Spinal cord (tissue), 10 donors: ENCODE results near the gene MROH2A. TPM values are rescaled to one million over a fixed set of nuclear protein-coding genes. Genes with fewer than 3 reads are reported as not detected.
"Not testable (repeated sequence)": the region's sequence is repeated elsewhere in the genome, so short reads cannot be mapped to it uniquely, and the experiment has no call there.

Experiments
- DNase-seq, 6 donors: peaks; one replicate each; pipeline versions ENCODE4 v3.0.0 to v3.0.0-alpha.2; 2013 to 2015; ENCODE audit warnings: low spot score in 6 of 6, low read depth in 4 of 6
- H3K27ac ChIP-seq: one replicate; pipeline ENCODE4 v1.5.1; 2013; ENCODE audit warnings: low read depth, low read length, control low read depth
- H3K27me3 ChIP-seq: one replicate; pipeline ENCODE4 v1.6.1; 2013; ENCODE audit warnings: low read length; ENCODE audit not compliant: control insufficient read depth, insufficient read depth
- H3K36me3 ChIP-seq: one replicate; pipeline ENCODE4 v1.6.1; 2013; ENCODE audit warnings: low read length; ENCODE audit not compliant: control insufficient read depth, insufficient read depth
- H3K4me1 ChIP-seq: one replicate; pipeline ENCODE4 v1.6.1; 2013; ENCODE audit warnings: low read length; ENCODE audit not compliant: control insufficient read depth, insufficient read depth
- H3K4me3 ChIP-seq: one replicate; pipeline ENCODE4 v1.5.1; 2013; ENCODE audit warnings: low read depth, low read length, control low read depth
- H3K9me3 ChIP-seq: one replicate; pipeline ENCODE4 v1.6.1; 2013; ENCODE audit warnings: low read length; ENCODE audit not compliant: control insufficient read depth, insufficient read depth
- WGBS: methylation state at CpG from one replicate; pipeline ENCODE4 v1.1.5; 2013; ENCODE audit warnings: missing lambda C conversion rate; ENCODE audit not compliant: insufficient coverage; 5-methylcytosine and 5-hydroxymethylcytosine counted together
- long read RNA-seq, 4 donors: transcript quantifications; one replicate each; lab custom pipeline, GENCODE V29; 2026
- polyA plus RNA-seq, 2 donors: library from polyadenylated mRNA; unstranded; fragments of 120-200 nt; gene quantifications; one replicate each; pipeline ENCODE4 v1.2.1, GENCODE V29; 2013; ENCODE audit not compliant: insufficient read length in 2 of 2
- total RNA-seq, 2 donors: library from RNA; depleted of rRNA in 1 of 2; stranded (reverse); fragments of 120-200 nt in 1 of 2; fragments of >200 nt in 1 of 2; gene quantifications; one replicate each; pipeline versions ENCODE4 v1.2.3 to v1.2.4, GENCODE V29; 2013 to 2014
- donor health status: healthy.

MROH2A gene
- total RNA-seq (under 1 TPM in 1 of 2 donors, not detected in 1; under 0.01 TPM), polyA plus RNA-seq (under 1 TPM in 1 of 2 donors, not detected in 1; 0.12 TPM)
- long read RNA-seq, donor 1: 0 reads
- long read RNA-seq, donor 2: 0 reads
- long read RNA-seq, donor 3: 0 reads
- long read RNA-seq, donor 4: 0 reads

- WGBS: no CpG with 5 or more reads among the region's 2 CpGs
Observed at GRCh38 chr2:233778030-233778429, at the start of gene MROH2A. Gene MROH2A (plus strand): TSS chr2:233778330. CDS start chr2:233779359, 1,029 bp downstream.

GRCh38 chr2:233728723-233729301 lies 49.3 kb upstream of the MROH2A start, which contains the start of gene UGT1A3:
Gene UGT1A3 (plus strand): TSS chr2:233729042. CDS start chr2:233729127, 85 bp downstream.
- Histone ChIP-seq H3K9me3 (no peaks in the 10 kb centered on the region), H3K4me3 (no peak within 1 kb of the TSS), H3K4me1 (no peaks in the 10 kb centered on the region), H3K36me3 (no peaks in the 10 kb centered on the region), H3K27ac (no peak within 1 kb of the TSS), H3K27me3 (no peaks in the 10 kb centered on the region)
- 72% methylated on average over 8 of the region's 8 CpGs for WGBS
- no peak for DNase-seq

More at GRCh38 chr2:233778030-233778429, at the start of gene MROH2A:
- Histone ChIP-seq H3K9me3 (no peaks in the 10 kb centered on the region), H3K4me3 (no peak within 1 kb of the TSS), H3K27ac (no peak within 1 kb of the TSS), H3K4me1 (no peaks in the 10 kb centered on the region), H3K36me3 (no peaks in the 10 kb centered on the region), H3K27me3 (no peaks in the 10 kb centered on the region)
- no peak for DNase-seq

DNA sequence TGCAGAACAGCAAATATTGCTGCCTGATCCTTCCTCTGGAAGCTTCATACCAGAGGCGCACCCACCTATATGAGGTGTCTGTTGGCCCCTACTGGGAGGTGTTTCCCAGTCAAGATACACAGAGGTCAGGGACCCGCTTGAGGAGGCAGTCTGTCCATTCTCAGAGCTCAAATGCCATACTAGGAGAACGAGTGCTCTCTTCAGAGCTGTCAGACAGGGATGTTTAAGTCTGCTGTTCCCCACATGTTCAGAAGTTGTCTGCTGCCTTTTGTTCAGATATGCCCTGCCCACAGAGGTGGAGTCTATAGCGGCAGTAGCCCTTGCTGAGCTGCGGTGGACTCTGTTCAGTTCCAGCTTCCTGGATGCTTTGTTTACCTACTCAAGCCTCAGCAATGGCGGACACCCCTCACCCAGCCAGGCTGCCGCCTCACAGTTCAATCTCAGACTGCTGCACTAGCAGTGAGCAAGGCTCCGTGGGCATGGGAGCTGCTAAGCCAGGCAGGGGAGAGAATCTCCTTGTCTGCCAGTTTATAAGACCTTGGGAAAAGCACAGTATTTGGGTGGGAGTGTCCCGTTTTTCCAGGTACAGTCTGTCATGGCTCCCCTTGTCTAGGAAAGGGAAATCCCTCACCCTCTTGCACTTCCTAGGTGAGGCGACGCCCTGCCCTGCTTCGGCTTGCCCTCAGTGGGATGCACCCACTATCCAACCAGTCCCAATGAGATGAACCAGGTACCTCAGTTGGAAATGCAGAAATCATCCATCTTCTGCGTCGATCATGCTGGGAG lies 41.1 kb upstream of the MROH2A start:
- H3K4me3 ChIP-seq, H3K27ac ChIP-seq, H3K36me3 ChIP-seq, H3K4me1 ChIP-seq, H3K27me3 ChIP-seq, DNase-seq, H3K9me3 ChIP-seq: not testable (repeated sequence)
- WGBS: 90% methylated on average over 14 of the region's 14 CpGs

DNA sequence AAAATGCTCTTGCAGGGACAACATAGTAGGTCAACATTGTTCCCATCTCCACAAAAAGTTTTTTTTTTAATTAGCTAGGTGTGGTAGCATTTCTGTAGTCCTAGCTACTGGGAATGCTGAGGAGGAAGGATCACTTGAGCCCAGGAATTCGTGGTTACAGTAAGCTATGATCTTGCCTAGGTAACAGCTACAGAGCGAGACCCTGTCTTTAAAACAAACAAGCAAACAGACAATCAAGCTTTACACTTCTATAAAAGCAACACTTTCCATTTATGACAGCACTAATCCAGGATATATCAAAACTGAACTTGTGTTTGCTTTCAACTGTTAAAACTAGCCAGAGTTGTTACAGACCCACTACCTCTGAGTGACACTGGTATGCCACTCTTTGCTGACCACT lies 37.3 kb upstream of the MROH2A start:
- Histone ChIP-seq H3K4me1 (no peaks in the 10 kb centered on the region), H3K4me3 (no peak overlapping the region), H3K27me3 (no peaks in the 10 kb centered on the region), H3K36me3 (no peaks in the 10 kb centered on the region), H3K27ac (no peak overlapping the region), H3K9me3 (no peaks in the 10 kb centered on the region)
- 83% methylated on average over 1 of the region's 2 CpGs for WGBS
- DNase-seq: no peak

GRCh38 chr2:233743464-233744259 lies 34.5 kb upstream of the MROH2A start:
- H3K36me3 ChIP-seq: no peaks in the 10 kb centered on the region
- no peaks in the 10 kb centered on the region for H3K4me1 ChIP-seq
- no peaks in the 10 kb centered on the region for H3K9me3 ChIP-seq
- no peak overlapping the region for H3K27ac ChIP-seq
- no peak overlapping the region for H3K4me3 ChIP-seq
- DNase-seq: no peak
- 95% methylated on average over 39 of the region's 46 CpGs for WGBS
- no peaks in the 10 kb centered on the region for H3K27me3 ChIP-seq

DNA sequence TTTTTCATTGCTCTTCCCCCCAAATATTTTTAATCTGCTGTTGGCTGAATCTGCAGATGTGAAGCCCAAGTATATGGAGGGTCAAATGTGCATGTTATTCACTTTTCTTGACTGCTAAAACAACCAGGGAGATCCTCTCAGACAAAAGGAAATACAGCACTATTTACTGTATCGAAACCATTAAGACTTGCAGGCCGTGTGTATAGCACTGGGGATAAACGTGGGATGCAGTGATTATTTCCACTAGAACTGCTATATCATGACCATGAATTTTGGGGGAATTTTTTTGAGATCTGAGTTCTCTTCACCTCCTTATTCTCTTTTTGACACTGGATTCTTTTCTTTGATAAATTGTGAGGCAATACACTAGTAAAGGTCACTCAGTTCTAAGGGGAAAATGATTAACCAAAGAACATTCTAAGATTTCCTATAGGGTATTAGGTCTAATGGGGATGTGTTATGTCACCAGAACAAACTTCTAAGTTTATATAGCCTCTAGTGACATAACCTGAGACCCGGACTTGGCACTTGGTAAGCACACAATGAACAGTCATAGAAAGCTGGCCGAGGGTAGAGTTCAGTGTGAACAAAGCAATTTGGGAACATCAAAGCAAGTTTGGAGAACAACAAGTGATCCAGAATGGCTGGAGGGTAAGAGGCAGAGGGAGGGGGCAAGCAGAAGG lies 32.9 kb upstream of the MROH2A start:
- Histone ChIP-seq H3K36me3 (no peaks in the 10 kb centered on the region), H3K4me3 (no peak overlapping the region), H3K27me3 (no peaks in the 10 kb centered on the region), H3K9me3 (no peaks in the 10 kb centered on the region), H3K27ac (no peak overlapping the region), H3K4me1 (no peaks in the 10 kb centered on the region)
- 40% methylated on average over 2 of the region's 5 CpGs for whole genome bisulfite sequencing
- DNase-seq: no peak

- H3K4me1 ChIP-seq, H3K27me3 ChIP-seq, H3K36me3 ChIP-seq, H3K9me3 ChIP-seq, H3K4me3 ChIP-seq, H3K27ac ChIP-seq, DNase-seq: not testable (repeated sequence)
- WGBS: 79% methylated on average over 2 of the region's 2 CpGs
Observed at GRCh38 chr2:233745838-233746237, 32.3 kb upstream of the MROH2A start.

DNA sequence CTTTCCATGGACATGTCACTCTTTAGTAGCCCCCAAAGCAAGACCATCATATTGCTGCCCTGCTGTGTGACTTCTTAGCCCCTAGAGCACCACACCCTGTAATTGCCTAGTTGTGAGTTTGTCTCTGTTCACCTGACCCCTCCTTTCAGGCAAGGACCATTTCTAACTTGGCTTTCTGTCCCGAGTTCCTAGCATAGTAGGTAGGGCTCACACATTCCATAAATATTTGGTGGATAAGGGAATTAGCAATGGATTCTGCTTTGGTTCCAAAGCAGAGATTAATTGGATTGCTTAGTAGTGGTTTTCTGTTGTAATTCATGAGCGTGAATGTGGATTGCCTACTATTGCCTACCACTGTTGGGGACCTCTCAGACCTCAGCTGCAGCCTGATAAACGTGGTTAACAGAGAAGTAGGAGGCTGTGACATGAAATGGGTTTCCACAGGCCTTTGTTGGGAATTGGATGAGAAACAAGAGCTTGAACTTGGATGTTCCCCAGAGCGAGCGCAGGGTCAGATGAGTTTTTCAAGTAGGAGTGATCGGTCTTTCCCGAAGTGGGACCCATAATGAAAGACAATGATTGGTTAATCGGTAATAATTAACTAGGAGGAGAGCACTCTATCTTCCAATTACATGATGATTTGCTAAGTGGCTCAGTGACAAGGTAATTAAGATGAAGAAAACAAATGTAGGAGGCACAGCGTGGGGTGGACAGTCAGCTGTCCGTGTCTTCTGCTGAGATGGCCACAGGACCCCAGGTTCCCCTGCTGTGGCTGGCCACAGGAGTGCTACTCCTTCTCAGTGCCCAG lies 31.5 kb upstream of the MROH2A start:
- peaks cover 8% of the 10 kb centered on the region for H3K9me3 ChIP-seq
- H3K27ac ChIP-seq: no peak overlapping the region
- WGBS: 89% methylated on average over 7 of the region's 10 CpGs
- no peak overlapping the region for H3K4me3 ChIP-seq
- DNase-seq: no peak
- no peaks in the 10 kb centered on the region for H3K27me3 ChIP-seq
- H3K4me1 ChIP-seq: no peaks in the 10 kb centered on the region
- H3K36me3 ChIP-seq: no peaks in the 10 kb centered on the region

- no peaks in the 10 kb centered on the region for H3K4me1 ChIP-seq
- no peak overlapping the region for H3K27ac ChIP-seq
- WGBS: 93% methylated on average over 6 of the region's 6 CpGs
- H3K27me3 ChIP-seq: no peaks in the 10 kb centered on the region
- H3K36me3 ChIP-seq: no peaks in the 10 kb centered on the region
- DNase-seq: no peak
- no peak overlapping the region for H3K4me3 ChIP-seq
- peaks cover 8% of the 10 kb centered on the region for H3K9me3 ChIP-seq
Observed at GRCh38 chr2:233747283-233747544, 30.9 kb upstream of the MROH2A start.
